ENCODE data around the gene RSPO3.

RSPO3 gene

DNA sequence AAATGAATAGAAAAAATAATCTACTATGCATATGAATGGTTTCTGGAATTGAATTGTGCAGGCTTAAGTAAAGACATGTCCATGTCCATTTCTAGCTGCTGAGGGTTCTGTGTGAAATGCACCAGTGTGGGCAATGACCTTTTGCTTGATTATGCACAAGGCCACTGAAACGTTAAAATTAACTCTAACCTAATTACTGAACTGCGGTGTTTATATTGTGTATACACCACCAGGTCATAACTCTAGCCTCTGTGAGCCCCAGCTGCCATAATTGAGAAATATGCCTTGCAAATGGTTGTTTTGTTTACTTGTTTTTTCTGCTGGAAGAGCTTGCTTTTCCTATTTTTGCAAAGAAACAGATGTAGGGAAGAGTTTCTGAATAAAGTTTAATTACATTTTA is 46.1 kb downstream of the RSPO3 start:
- DNase-seq = no peak

DNA sequence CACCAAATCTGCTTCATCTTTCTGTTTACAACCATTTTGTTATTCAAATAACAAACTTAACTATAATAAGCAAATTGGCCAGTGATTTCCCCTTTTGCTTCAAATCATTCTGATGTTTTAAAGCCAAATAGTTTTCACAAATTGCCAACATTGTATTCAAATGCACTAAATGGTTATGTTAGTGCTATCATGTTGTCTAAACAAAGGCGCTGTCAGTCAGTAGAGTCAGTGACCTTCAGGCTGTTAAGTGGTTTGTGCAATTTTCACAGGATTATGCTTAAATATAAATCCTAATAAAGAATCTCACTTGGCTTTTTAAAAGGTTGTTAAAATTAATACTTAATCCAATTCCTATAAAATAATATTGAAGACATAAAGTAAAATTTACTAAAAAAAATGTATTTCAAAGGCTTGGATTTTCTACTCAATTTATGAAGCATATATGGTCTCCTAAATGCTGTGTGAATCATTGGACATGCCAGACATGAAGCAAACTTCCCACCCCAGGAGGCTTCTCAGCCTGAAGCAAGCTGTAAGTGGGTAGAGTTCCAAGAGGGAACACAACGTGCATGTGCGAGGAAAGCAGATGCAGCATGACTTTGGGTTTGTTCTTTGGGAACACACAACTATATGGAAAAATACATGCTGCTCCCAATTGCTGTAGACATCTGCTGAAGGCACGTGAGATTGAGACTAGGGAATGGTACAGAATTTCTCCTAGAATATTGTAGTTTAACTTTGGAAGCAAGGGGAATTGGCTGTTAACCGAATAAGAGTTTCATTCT is 54.9 kb downstream of the RSPO3 start:
- no peak for DNase-seq

DNA sequence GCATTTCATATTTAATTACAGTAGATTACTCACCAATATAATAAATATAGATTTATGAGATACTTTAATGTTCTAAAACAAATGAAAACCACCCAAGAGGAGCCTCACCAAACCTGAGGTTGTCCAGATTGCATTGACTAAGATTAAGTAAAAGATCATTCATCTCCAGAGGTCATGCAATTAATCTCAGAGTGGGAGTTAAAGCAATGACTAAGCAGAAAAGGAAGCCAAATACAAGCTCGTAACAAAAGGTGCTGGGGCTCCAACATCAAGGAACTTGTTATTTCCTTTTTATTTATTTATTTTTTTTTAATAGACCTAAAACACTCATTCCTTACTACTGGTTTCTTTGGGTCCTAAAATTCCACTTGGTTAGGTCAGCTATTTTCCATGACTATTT is 57.7 kb downstream of the RSPO3 start:
- DNase-seq = no peak

DNA sequence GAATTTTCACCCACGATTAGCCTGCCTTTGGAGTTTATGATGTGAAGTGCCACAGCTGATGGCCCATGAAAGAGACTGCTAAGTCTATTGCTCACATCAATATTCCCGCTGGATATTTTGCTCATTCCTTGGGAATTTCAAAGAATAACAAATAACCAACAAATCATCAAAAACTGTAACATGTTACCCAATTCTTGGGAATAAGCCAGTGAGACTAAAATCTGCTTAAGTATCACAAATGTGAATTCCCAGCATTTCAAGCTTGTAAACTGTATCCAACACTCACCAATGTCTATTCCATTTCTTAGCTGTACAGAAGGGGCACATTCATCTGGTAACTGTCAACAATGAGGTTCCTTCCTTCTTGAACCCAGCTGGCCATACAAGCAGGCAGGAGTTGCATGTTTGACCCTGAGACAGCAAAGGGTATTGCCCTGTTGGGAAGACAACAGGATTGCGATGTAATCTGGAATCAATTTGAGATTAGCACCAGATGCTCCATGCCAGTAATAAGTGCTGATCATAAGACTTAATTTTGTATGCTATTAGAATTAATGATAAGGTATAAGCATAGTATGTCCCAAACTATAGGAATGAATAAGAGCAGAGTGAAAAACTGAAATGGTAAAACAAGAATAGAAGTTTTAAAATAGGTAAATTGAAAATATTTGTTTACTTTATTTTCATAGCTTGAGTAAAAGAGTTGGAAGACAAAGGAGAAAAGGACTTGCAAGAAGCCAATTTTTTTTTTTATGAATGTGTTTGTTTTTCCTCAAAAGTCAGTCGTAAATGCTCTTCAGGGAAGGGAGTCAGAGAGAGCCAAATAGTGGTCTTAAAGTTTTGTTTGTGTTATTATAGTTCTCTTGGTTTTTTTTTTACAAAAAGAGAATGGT is 58.8 kb downstream of the RSPO3 start:
- DNase-seq = no peak

DNA sequence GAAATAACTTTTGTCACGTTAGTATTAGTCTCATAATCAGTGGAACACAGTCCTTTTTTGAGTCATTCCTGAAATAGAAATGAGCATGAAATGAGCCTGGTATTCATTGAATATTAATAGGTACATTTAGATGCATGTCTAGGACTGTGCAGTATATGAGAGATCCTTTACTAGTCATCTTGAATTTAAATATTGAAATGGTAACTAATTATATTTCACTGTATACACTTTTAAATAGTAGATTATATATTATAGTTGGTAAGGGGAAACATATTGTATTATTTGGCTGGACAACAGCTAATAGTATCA is 59.4 kb downstream of the RSPO3 start:
- no peak for DNase-seq

DNA sequence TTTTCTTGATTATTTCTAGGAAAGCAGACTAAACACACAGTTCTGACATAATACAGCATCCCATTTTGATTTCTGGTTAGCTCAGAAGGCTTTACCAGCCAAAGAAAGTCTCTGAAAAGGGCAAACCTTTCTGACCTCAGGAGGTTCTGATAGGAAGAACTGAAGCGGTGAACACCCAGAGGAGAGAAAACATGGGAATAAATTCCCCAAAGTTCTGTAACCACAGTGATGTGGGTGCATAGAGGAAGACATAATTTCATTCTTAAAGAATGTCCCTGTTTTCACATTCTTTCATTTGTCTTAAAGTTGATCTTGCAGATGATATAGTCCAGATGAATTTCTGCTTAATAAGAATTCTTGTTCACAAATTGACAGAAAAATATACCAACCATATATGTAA is 60.3 kb downstream of the RSPO3 start:
- no peak for DNase-seq

DNA sequence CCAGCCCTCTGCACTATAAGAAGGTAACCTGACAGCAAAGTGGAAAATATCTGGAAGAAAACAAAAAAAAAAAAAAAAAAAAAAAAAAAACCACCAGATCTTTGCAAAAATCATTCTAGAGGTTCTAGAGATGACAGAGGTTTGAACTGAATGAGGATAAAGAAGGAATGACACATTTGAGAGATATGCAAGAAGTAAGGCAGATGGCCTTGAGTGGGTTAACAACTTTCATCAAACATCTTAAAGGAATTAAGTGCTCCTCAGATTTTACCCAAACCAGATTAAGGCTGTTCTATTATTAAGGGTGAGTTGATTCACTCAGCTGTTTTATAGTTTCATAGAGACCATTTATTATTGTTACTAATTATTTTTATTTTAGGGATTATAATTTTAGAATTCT is 62.0 kb downstream of the RSPO3 start:
- DNase-seq = no peak

DNA sequence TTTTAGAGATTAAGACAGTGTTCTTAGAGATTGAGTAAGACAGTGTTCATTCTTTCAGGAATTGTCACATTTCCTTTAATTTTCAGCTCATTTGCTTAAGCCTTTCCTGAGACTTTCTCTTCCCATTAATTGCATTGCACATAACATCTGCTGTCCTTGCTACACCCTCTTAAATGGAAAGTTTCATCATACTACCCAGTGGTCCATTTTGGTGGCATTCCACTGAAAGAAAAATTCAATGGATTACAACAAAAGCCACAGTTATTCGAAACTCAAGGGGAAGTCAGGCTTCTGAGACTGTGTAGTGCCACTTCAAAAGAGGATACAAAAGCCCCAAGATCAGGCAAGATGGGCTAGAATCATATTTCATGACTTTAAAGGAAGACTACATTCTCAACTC is 64.0 kb downstream of the RSPO3 start:
- no peak for DNase-seq

DNA sequence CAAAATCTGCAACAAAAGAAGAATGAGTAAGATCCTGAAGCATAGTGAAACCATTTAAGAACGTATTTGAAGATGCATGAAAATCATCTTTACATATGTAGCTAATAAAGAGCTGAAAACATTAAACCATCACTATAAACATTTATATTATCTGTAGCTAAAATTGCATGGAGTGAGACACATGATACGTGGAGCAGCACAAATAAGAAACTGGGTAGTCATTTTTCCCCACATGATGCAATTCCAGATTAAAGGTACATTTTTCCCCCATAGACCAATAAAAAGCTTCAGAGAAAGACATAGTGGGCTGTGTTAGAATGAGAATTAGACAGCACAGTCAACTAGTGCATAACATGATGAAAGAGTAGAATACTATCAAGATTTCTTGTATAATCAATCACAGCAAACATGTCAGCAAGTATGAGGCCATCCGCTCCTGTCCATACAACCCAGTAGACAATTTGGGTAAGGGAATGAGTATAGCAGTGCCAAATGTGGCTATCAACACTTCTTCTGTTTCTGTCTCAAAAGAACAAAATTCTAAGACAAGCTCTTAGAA is 67.0 kb downstream of the RSPO3 start:
- no peak for DNase-seq

DNA sequence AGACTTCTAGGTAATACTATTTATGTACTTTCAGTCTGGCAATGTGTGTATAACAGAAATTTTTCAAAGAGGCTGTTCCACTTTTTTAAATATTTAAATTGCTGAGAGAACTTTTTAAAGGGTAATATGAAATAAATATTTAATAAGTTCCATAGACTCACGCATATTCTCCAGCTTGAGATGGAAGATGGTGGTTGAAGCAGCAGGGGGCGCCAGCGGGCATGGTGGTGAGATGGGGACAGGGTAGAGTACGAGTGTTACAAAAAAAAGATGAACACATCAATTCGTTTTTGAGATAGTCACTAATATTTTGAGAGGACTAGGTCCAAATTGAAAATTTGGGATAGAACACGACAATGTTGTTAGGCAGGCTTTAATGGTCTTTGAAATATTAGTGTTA is 68.4 kb downstream of the RSPO3 start:
- peak; percentile 20 for DNase-seq

DNA sequence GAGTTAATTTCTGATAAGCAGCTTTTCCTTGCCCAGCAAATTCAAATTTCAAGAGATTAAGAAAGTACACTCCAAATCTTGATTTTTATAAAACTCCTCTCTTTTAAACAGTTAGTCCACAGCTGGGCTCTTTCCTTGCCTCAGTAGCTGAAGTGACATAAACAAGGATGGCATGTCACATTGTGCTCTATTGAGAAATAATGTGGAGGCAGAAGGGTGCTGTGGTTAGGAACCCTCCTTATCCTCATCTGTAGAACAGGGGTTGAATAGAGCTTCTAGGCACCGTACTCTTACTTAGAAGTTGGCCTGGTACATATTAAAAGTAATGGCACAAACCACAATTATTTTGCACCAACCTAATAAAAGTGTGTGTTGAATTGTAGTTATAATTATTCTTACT is 70.3 kb downstream of the RSPO3 start:
- no peak for DNase-seq

DNA sequence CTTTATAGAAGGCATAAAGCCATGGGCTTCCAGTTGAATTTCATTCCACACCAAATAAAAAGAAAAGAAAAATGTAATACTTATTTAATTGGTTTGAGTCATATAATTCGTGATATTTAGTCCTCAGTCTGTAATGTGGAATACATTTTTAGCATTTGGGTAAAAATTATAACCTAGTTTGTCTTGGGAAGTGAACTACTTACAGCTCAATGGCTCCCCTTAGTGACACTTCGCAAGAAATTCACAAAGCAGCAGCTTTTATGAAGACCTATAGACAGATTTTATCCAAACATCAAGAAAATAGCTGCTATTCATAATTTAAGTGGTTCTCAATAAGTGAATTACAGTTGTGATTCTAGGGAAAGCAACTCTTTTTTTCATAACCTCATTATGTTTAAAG is 72.1 kb downstream of the RSPO3 start:
- DNase-seq = peak; percentile 3

DNA sequence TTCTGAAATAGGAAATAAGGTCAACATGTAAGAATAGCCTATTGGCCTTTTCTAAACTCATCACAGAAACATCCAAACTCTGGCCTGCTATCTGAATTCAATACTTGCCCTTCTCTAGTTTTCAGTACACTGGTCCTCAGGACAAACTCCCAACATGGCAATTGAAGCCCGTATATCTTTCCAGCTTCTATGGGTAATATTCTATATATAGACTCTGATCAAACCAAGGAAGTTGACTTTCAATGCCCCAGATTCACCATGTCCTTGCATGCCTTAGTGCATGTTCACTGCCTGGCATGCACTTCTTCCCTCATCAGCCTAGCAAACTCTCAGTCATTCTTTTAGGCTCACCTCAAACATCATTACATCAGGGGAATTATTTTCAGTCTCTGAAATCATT is 73.2 kb downstream of the RSPO3 start:
- no peak for DNase-seq

DNA sequence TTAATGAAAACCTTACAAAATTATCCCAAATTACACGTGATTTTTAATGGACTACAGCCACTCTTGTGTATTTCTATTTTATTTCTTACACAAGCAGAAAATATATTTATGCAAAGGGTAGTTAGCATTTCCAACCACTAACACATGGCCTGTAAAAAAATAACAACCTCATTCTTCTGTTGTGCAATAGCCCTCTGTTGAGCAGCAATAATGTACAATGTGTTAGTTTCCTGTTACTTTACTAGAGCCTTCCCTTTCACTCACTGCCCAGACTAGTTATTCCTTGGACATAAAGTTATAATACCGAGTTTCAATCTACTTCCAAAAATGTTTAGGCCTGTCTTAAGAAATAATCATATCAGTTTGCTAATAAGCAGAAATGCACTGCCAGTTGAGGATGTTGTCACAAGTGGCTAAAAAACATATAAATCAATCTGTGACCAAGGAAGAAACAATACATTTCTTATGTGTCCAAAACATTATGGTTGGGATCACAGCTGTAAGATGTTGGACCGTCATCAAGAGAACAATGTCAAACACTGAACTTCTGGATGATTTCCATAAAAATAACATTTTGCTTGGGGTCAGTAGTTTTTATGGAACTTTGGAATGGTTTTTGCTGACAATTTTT is 74.6 kb downstream of the RSPO3 start:
- no peak for DNase-seq

DNA sequence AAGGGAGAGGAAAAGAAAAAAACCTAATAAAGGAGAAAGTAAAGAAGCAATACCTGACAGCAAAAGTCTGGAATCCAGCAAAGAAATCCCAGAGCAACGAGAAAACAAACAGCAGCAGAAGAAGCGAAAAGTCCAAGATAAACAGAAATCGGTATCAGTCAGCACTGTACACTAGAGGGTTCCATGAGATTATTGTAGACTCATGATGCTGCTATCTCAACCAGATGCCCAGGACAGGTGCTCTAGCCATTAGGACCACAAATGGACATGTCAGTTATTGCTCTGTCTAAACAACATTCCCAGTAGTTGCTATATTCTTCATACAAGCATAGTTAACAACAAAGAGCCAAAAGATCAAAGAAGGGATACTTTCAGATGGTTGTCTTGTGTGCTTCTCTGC is 77.4 kb downstream of the RSPO3 start:
- DNase-seq = no peak

DNA sequence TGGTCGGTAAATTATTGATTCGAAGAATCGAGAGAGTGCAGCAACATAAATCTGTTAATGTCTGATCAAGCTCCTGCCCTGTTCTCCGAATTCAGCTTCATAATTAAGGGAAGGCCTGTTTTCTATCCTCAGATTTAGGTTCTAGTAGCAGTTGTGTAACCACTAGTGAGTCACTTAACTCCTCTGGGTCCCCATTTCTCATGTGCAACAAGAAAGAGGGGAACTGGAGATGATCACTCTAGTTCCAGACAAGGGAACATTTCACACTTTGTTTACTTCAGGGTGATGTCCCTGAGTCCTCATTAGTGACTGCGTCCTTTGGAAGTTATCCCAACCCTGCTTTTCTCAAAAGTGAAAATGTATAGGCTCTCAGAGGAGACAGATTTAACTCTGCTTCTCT is 80.1 kb downstream of the RSPO3 start:
- DNase-seq = no peak

DNA sequence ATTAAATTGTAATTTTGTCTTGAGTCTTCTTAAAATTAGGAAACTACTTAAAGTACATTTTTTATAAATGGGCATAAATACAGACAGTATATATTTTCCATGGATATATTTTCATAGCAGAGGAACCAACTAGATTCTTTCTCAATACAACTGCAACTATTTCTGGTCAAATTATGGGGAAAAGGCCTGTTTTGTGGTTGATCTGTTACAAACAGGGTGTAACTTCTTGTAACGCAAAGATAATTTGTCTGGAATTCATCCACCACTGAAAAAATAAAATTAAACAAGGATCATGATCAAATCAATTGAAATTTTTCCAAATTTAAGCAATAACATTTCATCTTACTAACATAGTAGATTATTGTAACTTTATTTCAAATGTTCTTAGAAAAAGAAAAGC is 81.0 kb downstream of the RSPO3 start:
- DNase-seq = no peak

DNA sequence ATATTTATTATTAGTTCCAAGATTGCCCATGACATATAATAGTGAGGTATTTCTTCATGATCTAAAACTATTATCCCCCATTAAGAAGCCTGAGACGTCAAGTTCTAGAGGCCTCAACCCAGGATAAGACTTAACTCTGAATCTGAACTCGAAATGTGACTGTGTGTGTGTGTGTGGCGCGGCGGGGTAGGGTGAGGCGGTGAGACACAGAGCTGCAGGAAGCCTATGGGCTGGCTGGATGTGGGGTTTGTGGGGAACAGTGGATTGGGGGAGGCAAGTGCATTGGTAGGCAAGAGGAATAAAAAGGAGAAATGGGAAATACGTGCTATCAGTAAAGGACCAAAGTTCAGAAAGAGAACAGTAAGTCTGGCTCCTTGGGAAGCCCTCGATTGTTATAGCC is 81.6 kb downstream of the RSPO3 start:
- DNase-seq = no peak

DNA sequence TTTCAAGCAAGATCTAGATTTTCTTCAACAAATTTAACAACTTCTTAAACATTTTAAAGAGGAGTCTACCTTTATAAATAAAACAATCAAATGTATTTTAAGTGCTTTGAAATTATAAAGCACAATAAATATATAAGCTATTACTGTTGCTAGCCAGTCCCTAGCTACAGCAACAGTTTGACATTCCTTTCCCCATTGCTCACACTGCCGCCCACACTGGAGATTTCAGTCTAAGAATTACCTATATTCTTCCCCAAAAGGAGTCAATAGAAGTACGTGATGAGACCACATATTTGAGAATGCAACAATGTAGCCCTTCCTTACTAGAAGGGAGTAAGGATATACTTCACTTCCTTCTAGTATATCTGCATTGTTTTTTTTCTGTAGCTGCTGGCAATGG is 82.8 kb downstream of the RSPO3 start:
- no peak for DNase-seq

DNA sequence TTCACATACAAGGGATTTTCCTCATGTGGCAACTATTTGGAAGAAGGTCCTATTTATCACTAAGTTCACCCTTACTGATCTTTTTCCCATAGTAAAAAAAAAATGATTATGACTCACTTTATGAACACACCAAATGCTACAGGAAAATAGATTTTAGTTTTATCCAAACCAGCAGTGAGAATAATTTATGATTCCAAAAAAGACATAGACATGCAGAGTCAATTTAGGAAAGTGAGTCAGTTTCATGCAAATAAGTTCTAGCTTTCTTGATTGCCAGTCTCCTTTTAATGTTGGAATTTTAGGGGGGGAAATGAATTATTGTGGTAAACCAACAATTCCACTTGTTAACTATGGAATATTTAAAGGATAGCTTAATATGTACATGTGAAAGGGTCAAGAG is 84.2 kb downstream of the RSPO3 start:
- no peak for DNase-seq

DNA sequence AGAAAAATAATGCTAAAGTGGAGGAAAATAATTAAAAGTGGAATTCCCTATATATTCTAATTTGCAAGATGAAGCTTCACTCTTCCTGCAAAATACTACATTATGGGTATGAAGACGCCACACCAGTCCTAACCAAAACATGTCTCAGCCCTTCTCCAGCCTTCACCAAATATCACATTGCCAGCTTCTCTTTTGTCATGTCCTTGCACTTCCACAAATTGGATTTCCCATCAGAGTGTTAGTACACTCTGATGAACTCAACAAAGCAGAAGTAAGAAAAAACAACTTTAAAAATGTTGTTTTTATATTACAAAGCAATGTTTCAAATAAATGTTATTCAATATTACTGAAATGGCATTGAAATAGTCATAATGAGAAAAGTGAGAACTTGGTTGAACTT is 85.8 kb downstream of the RSPO3 start:
- no peak for DNase-seq

DNA sequence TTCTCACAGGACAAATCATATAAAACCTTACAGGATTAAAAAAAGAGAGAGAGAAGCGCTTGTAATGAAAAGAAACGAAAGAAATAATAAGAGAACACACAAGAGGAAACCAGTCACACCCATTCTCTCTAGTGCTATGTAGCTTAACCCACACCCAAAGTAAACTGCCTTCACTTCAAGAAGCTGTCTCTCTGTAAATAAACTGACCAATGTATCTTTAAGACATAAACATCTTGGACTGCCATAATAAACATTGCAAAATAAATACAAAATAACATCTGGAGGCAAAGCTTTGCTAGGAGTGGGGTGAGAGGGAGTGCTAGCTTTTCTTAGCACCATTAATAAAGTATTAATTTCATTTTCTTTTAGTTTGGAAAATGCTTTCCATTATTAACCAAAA is 86.6 kb downstream of the RSPO3 start:
- DNase-seq = no peak

DNA sequence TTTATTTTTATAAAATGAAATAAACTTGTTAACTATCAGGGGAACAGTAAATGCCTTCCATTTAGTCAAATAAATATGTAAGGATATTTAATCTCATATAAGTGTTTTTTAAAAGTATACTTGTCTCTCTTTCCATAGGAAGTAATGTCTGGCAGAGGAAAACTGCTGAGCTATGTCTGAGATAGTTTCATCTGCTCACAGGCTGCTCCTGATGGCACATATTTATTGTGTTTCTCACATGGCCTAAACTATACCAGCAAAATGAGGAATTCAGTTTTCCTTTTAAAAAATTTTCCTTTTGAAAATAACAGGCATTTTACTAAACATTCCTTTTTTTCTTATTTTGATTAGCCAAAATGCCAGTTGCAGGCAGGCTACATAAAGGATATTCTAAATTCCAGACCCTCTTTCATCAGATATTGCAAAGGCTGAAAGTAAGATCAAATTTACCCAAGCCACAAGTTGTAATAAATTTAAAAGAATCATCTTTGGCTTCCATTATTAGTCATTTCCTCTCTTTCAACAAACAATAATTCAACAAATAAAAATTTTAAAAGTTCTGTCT is 88.1 kb downstream of the RSPO3 start:
- DNase-seq = no peak
